H9 (cell line): ENCODE results near the gene RASGRF1. TPM values are rescaled to one million over a fixed set of nuclear protein-coding genes. Genes with fewer than 3 reads are reported as not detected.

ENCODE experiments used
- DNase-seq: peaks from one replicate; pipeline ENCODE4 v3.0.0-alpha.2; 2017
- H2AFZ ChIP-seq: one replicate; pipeline ENCODE4 v1.6.1; 2013; ENCODE audit warnings: mild to moderate bottlenecking, low read length, control low read depth, moderate library complexity
- H2AK5ac ChIP-seq: 2 replicates; pipeline ENCODE4 v1.6.1; 2013; ENCODE audit warnings: low read length, control low read depth, mixed read lengths; ENCODE audit not compliant: insufficient read length
- H2BK120ac ChIP-seq: one replicate; pipeline ENCODE4 v1.6.1; 2013; ENCODE audit warnings: low read depth, mild to moderate bottlenecking, low read length, control low read depth, inconsistent platforms; ENCODE audit not compliant: poor library complexity, severe bottlenecking
- H2BK12ac ChIP-seq: 2 replicates; pipeline ENCODE4 v1.6.1; 2013; ENCODE audit warnings: low read length, control low read depth, mixed read lengths, low read depth; ENCODE audit not compliant: insufficient read length
- H2BK15ac ChIP-seq: 2 replicates; pipeline ENCODE4 v1.6.1; 2013; ENCODE audit warnings: low read depth, low read length, control low read depth
- H2BK20ac ChIP-seq: one replicate; pipeline ENCODE4 v1.6.1; 2013; ENCODE audit warnings: low read depth, mild to moderate bottlenecking, low read length, control low read depth, inconsistent platforms; ENCODE audit not compliant: poor library complexity, severe bottlenecking
- H2BK5ac ChIP-seq: 2 replicates; pipeline ENCODE4 v1.6.1; 2013; ENCODE audit warnings: low read length, control low read depth, mixed read lengths; ENCODE audit not compliant: insufficient read length
- H3K14ac ChIP-seq: 2 replicates; pipeline ENCODE4 v1.6.1; 2013; ENCODE audit warnings: low read length, control low read depth; ENCODE audit not compliant: insufficient read depth
- H3K18ac ChIP-seq: 2 replicates; pipeline ENCODE4 v1.6.1; 2013; ENCODE audit warnings: low read depth, mild to moderate bottlenecking, mixed read lengths, low read length, control low read depth; ENCODE audit not compliant: insufficient read length
- H3K23ac ChIP-seq: 2 replicates; pipeline ENCODE4 v1.6.1; 2013; ENCODE audit warnings: low read length, control low read depth, mixed read lengths, low read depth; ENCODE audit not compliant: insufficient read length
- H3K23me2 ChIP-seq: 2 replicates; pipeline ENCODE4 v1.6.1; 2013; ENCODE audit warnings: low read depth, mild to moderate bottlenecking, mixed read lengths, low read length, control low read depth; ENCODE audit not compliant: insufficient read length, poor library complexity, severe bottlenecking
- H3K27ac ChIP-seq: 2 replicates; pipeline ENCODE4 v1.5.1; 2013; ENCODE audit warnings: low read length, control low read depth, mixed read lengths, low read depth; ENCODE audit not compliant: insufficient read length
- H3K27me3 ChIP-seq: 2 replicates; pipeline ENCODE4 v1.6.1; 2013; ENCODE audit warnings: low read length, control low read depth, inconsistent platforms; ENCODE audit not compliant: insufficient read depth
- H3K4ac ChIP-seq: 2 replicates; pipeline ENCODE4 v1.6.1; 2013; ENCODE audit warnings: low read depth, mild to moderate bottlenecking, control low read depth, inconsistent platforms, low read length, moderate library complexity
- H3K4me1 ChIP-seq: 2 replicates; pipeline ENCODE4 v1.6.1; 2013; ENCODE audit warnings: low read length, control low read depth, inconsistent platforms; ENCODE audit not compliant: insufficient read depth
- H3K4me2 ChIP-seq: 2 replicates; pipeline ENCODE4 v1.6.1; 2013; ENCODE audit warnings: low read length, control low read depth, mixed read lengths; ENCODE audit not compliant: insufficient read length, insufficient read depth
- H3K56ac ChIP-seq: 2 replicates; pipeline ENCODE4 v1.6.1; 2013; ENCODE audit warnings: low read depth, mild to moderate bottlenecking, mixed read lengths, low read length, control low read depth; ENCODE audit not compliant: insufficient read length
- H3K79me1 ChIP-seq: 2 replicates; pipeline ENCODE4 v1.6.1; 2013; ENCODE audit warnings: low read depth, mild to moderate bottlenecking, moderate library complexity, low read length, control low read depth, inconsistent platforms; ENCODE audit not compliant: insufficient read depth, poor library complexity, severe bottlenecking
- H3K79me2 ChIP-seq: 2 replicates; pipeline ENCODE4 v1.6.1; 2013; ENCODE audit warnings: low read length, control low read depth, inconsistent platforms; ENCODE audit not compliant: insufficient read depth
- H3K9ac ChIP-seq: 2 replicates; pipeline ENCODE4 v1.6.1; 2013; ENCODE audit warnings: low read length, control low read depth, mixed read lengths; ENCODE audit not compliant: insufficient read length; ENCODE audit errors: extremely low read depth
- H3K9me3 ChIP-seq: one replicate; pipeline ENCODE4 v1.6.1; 2013; ENCODE audit warnings: low read depth, low read length, inconsistent platforms; ENCODE audit not compliant: control insufficient read depth
- H3T11ph ChIP-seq: one replicate; pipeline ENCODE4 v1.6.1; 2013; ENCODE audit warnings: mild to moderate bottlenecking, low read length, control low read depth, inconsistent platforms
- H4K20me1 ChIP-seq: one replicate; pipeline ENCODE4 v1.6.1; 2013; ENCODE audit not compliant: control insufficient read depth, insufficient read length, insufficient read depth
- H4K5ac ChIP-seq: 2 replicates; pipeline ENCODE4 v1.6.1; 2013; ENCODE audit warnings: low read depth, mild to moderate bottlenecking, mixed read lengths, low read length, control low read depth; ENCODE audit not compliant: insufficient read length
- H4K8ac ChIP-seq: replicated peaks from 2 replicates; pipeline ENCODE4 v1.6.1; 2013; ENCODE audit warnings: low read length, control low read depth, mixed read lengths, low read depth; ENCODE audit not compliant: insufficient read length
- H4K91ac ChIP-seq: 2 replicates; pipeline ENCODE4 v1.6.1; 2013; ENCODE audit warnings: low read depth, mild to moderate bottlenecking, moderate library complexity, mixed read lengths, low read length, control low read depth; ENCODE audit not compliant: insufficient read length
- H3K27ac Mint-ChIP-seq, 3 experiments: 2 replicates in 2 of 3; 3 replicates in 1 of 3; pipeline ENCODE4 v1.8.0; 2020 to 2021; ENCODE audit warnings: mixed read lengths in 3 of 3, mild to moderate bottlenecking in 1 of 3, moderate library complexity in 1 of 3
- H3K27me3 Mint-ChIP-seq: 2 replicates; pipeline ENCODE4 v1.8.0; 2021; ENCODE audit warnings: low read depth, mild to moderate bottlenecking, moderate library complexity, mixed read lengths
- H3K36me3 Mint-ChIP-seq, 3 experiments: 2 replicates in 2 of 3; 3 replicates in 1 of 3; pipeline ENCODE4 v1.8.0; 2020 to 2021; ENCODE audit warnings: low read depth in 3 of 3, mixed read lengths in 3 of 3; ENCODE audit not compliant: insufficient read depth in 1 of 3
- H3K4me1 Mint-ChIP-seq, 2 experiments: 2 replicates each; pipeline ENCODE4 v1.8.0; 2020; ENCODE audit warnings: mixed read lengths in 2 of 2
- H3K4me3 Mint-ChIP-seq, 2 experiments: 2 replicates in 1 of 2; 3 replicates in 1 of 2; pipeline ENCODE4 v1.8.0; 2020 to 2021; ENCODE audit warnings: mild to moderate bottlenecking in 2 of 2, mixed read lengths in 2 of 2, moderate library complexity in 1 of 2
- H3K9me3 Mint-ChIP-seq, 2 experiments: 2 replicates in 1 of 2; 3 replicates in 1 of 2; pipeline ENCODE4 v1.8.0; 2020; ENCODE audit warnings: mild to moderate bottlenecking in 2 of 2, mixed read lengths in 2 of 2, moderate library complexity in 1 of 2
- WGBS: extraction: QIAGEN DNeasy Blood & Tissue Kit; methylation state at CpG from one replicate; pipeline ENCODE4 v1.1.7; 2013; ENCODE audit warnings: missing lambda C conversion rate, low lambda C conversion rate, mixed read lengths; ENCODE audit not compliant: insufficient read length; ENCODE audit errors: extremely low coverage; 5-methylcytosine and 5-hydroxymethylcytosine counted together
- total RNA-seq: library from RNA; stranded (reverse); gene quantifications from 2 replicates; pipeline ENCODE4 v1.2.1, GENCODE V29; 2021
- TF ChIP-seq, protein P1 (sequence below): fragments of 200-600 bp; sonication (generic); conservative IDR thresholded peaks from 3 replicates; pipeline ENCODE4 v1.8.0; 2021; ENCODE audit warnings: antibody characterized with exemption, mild to moderate bottlenecking

RASGRF1 gene
- total RNA-seq, 1 experiment from 2014 or later: 0.48 TPM

DNA sequence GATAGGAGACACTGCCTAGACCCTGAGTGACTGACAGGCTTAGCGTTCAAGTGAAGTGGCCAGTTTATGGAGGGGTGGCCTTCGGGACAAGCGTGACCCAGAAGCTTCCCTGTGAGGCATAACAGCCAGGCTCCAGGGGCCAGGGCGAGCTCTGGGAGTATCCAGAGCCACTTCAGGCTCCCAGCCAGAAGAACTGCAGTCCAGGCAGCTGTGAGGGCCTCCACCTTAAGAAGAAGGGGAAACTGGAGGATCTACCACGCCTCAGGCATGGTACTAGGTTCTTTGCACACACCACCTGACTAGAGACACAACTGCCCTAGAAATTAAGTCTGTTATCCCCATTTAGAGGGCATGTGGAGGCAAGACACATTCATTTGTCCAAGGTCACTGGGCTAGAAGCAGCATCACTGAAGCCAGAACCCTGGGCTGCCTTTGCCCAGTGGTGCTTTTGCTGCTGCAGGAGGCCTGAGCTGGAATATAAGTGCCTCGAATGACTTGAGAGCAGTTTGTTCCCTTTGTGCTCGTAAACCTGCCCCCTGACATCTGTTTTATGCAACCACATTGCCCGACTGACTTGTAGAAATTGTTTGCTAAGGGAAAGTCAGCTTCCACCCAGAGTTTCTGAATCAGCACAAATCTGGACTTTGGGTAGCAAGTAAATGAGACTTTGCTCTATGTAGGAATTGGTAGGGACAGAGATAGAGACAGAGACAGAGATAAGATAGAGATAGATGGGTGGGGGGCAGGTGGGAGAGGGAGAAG lies 23.3 kb downstream of the RASGRF1 start:
- H3K79me2 ChIP-seq: no peaks in the 10 kb centered on the region
- no peaks in the 10 kb centered on the region for H3K4me1 ChIP-seq
- H3K9me3 ChIP-seq: no peaks in the 10 kb centered on the region
- H3K23ac ChIP-seq: no peak overlapping the region
- H3K9ac ChIP-seq: no peak overlapping the region
- no peak overlapping the region for H4K8ac ChIP-seq
- no peak overlapping the region for H3K18ac ChIP-seq
- WGBS: no CpG with 5 or more reads among the region's 8 CpGs
- H3K4me3 Mint-ChIP-seq: no peak overlapping the region
- no peak overlapping the region for H3K14ac ChIP-seq
- H2AK5ac ChIP-seq: no peak overlapping the region
- no peak overlapping the region for H2BK5ac ChIP-seq
- TF ChIP-seq, protein P1, sequence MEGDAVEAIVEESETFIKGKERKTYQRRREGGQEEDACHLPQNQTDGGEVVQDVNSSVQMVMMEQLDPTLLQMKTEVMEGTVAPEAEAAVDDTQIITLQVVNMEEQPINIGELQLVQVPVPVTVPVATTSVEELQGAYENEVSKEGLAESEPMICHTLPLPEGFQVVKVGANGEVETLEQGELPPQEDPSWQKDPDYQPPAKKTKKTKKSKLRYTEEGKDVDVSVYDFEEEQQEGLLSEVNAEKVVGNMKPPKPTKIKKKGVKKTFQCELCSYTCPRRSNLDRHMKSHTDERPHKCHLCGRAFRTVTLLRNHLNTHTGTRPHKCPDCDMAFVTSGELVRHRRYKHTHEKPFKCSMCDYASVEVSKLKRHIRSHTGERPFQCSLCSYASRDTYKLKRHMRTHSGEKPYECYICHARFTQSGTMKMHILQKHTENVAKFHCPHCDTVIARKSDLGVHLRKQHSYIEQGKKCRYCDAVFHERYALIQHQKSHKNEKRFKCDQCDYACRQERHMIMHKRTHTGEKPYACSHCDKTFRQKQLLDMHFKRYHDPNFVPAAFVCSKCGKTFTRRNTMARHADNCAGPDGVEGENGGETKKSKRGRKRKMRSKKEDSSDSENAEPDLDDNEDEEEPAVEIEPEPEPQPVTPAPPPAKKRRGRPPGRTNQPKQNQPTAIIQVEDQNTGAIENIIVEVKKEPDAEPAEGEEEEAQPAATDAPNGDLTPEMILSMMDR: no peak
- no peak overlapping the region for H3K56ac ChIP-seq
- H3K9me3 Mint-ChIP-seq: no peaks in the 10 kb centered on the region
- peaks cover 66% of the 10 kb centered on the region for H3K27me3 Mint-ChIP-seq
- H2BK20ac ChIP-seq: no peak overlapping the region
- H3K23me2 ChIP-seq: no peaks in the 10 kb centered on the region
- H3K4me2 ChIP-seq: no peak overlapping the region
- no peaks in the 10 kb centered on the region for H4K20me1 ChIP-seq
- H2BK12ac ChIP-seq: no peak overlapping the region
- no peak overlapping the region for H4K5ac ChIP-seq
- no peak overlapping the region for H2BK15ac ChIP-seq
- no peak overlapping the region for H2BK120ac ChIP-seq
- no peak for DNase-seq
- H3T11ph ChIP-seq: no peak overlapping the region
- H3K4ac ChIP-seq: no peak overlapping the region
- no peak overlapping the region for H3K27ac ChIP-seq
- no peak overlapping the region for H2AFZ ChIP-seq
- H3K79me1 ChIP-seq: no peaks in the 10 kb centered on the region
- peaks cover 5 to 14% of the 10 kb centered on the region in 2 experiments for H3K4me1 Mint-ChIP-seq
- no peaks in the 10 kb centered on the region; the same call in 1 of the 2 replicates for H3K27me3 ChIP-seq
- no peak overlapping the region for H3K27ac Mint-ChIP-seq
- H4K91ac ChIP-seq: no peak overlapping the region
- H3K36me3 Mint-ChIP-seq: no peaks in the 10 kb centered on the region
